CD14-positive monocyte (primary cell): ENCODE data around the gene ARID4B. TPM values are rescaled to one million over a fixed set of nuclear protein-coding genes. Genes with fewer than 3 reads are reported as not detected.
A peak's percentile ranks its signal among the peaks of the same experiment; 100 is the strongest.

Experiments
- DNase-seq, 3 donors: peaks; one replicate each; pipeline ENCODE4 v3.0.0-alpha.2; 2011 to 2022
- H2AFZ ChIP-seq: 2 replicates; pipeline ENCODE4 v1.6.0; 2012; ENCODE audit warnings: mild to moderate bottlenecking, low read depth, low read length, inconsistent platforms; ENCODE audit not compliant: insufficient read depth, poor library complexity, severe bottlenecking
- H3K27ac ChIP-seq, 2 donors: 1 replicate in 1 of 2; 2 replicates in 1 of 2; pipeline ENCODE4 v1.5.1; 2012 to 2013; ENCODE audit warnings: low read length in 2 of 2, control low read depth in 1 of 2, inconsistent platforms in 1 of 2, low read depth in 1 of 2, mild to moderate bottlenecking in 1 of 2
- H3K27me3 ChIP-seq, 2 donors: one replicate each; pipeline versions ENCODE4 v1.6.0 to v1.6.1; 2011 to 2013; ENCODE audit warnings: low read length in 2 of 2; ENCODE audit not compliant: control insufficient read depth in 2 of 2, insufficient read depth in 2 of 2
- H3K36me3 ChIP-seq, 2 donors: replicated peaks in 1 of 2; 1 replicate in 1 of 2; 2 replicates in 1 of 2; pipeline versions ENCODE4 v1.5.1 to v1.6.1; 2012 to 2013; ENCODE audit warnings: low read length in 2 of 2, control low read depth in 1 of 2, inconsistent platforms in 1 of 2, mild to moderate bottlenecking in 1 of 2; ENCODE audit not compliant: insufficient read depth in 2 of 2, control insufficient read depth in 1 of 2
- H3K4me1 ChIP-seq, 2 donors: 1 replicate in 1 of 2; 2 replicates in 1 of 2; pipeline versions ENCODE4 v1.5.1 to v1.6.1; 2012 to 2013; ENCODE audit warnings: low read length in 2 of 2, control low read depth in 1 of 2, inconsistent platforms in 1 of 2, mild to moderate bottlenecking in 1 of 2, moderate library complexity in 1 of 2; ENCODE audit not compliant: insufficient read depth in 2 of 2, control insufficient read depth in 1 of 2
- H3K4me2 ChIP-seq: replicated peaks from 2 replicates; pipeline ENCODE3; 2012; ENCODE audit warnings: low read length, moderate library complexity, mild to moderate bottlenecking; ENCODE audit not compliant: poor library complexity, severe bottlenecking; ENCODE audit errors: extremely low read depth
- H3K4me3 ChIP-seq, 3 experiments: fragments of 200-600 bp in 1 of 3; sonication (generic) in 1 of 3; replicated peaks in 1 of 3; 1 replicate in 2 of 3; 2 replicates in 1 of 3; pipeline ENCODE4 v1.5.1; 2011 to 2013; ENCODE audit warnings: low read length in 3 of 3, mild to moderate bottlenecking in 3 of 3, control low read depth in 2 of 3, low read depth in 2 of 3, inconsistent platforms in 1 of 3, moderate library complexity in 1 of 3
- H3K79me2 ChIP-seq: 2 replicates; pipeline ENCODE4 v1.6.0; 2012; ENCODE audit warnings: mild to moderate bottlenecking, control low read depth, inconsistent platforms, low read length, moderate library complexity; ENCODE audit not compliant: insufficient read depth
- H3K9ac ChIP-seq: 2 replicates; pipeline ENCODE4 v1.6.0; 2017; ENCODE audit warnings: low read length, mild to moderate bottlenecking; ENCODE audit not compliant: insufficient read depth, poor library complexity, severe bottlenecking
- H3K9me3 ChIP-seq, 2 donors: replicated peaks in 1 of 2; 1 replicate in 1 of 2; 2 replicates in 1 of 2; pipeline versions ENCODE4 v1.5.1 to v1.6.1; 2012 to 2013; ENCODE audit warnings: low read length in 2 of 2, control low read depth in 1 of 2; ENCODE audit not compliant: control insufficient read depth in 1 of 2, insufficient read depth in 1 of 2
- H4K20me1 ChIP-seq: 2 replicates; pipeline ENCODE4 v1.6.0; 2012; ENCODE audit warnings: mild to moderate bottlenecking, low read length, control low read depth, moderate library complexity; ENCODE audit not compliant: insufficient read depth
- H3K27ac Mint-ChIP-seq, 7 donors: one replicate each; pipeline ENCODE4 v1.8.0; 2020; ENCODE audit warnings: mild to moderate bottlenecking in 7 of 7, mixed read lengths in 7 of 7, moderate library complexity in 6 of 7, inconsistent platforms in 2 of 7
- H3K27me3 Mint-ChIP-seq, 3 donors: one replicate each; pipeline ENCODE4 v1.8.0; 2021 to 2022; ENCODE audit warnings: low read depth in 3 of 3, mild to moderate bottlenecking in 3 of 3, mixed read lengths in 3 of 3, moderate library complexity in 3 of 3, inconsistent platforms in 1 of 3
- H3K36me3 Mint-ChIP-seq, 2 donors: one replicate each; pipeline ENCODE4 v1.8.0; 2020; ENCODE audit warnings: mixed read lengths in 2 of 2, inconsistent platforms in 1 of 2, mild to moderate bottlenecking in 1 of 2
- H3K4me1 Mint-ChIP-seq: one replicate; pipeline ENCODE4 v1.8.0; 2020; ENCODE audit warnings: mild to moderate bottlenecking, mixed read lengths
- H3K4me3 Mint-ChIP-seq, 2 donors: one replicate each; pipeline ENCODE4 v1.8.0; 2020; ENCODE audit warnings: mild to moderate bottlenecking in 2 of 2, mixed read lengths in 2 of 2, moderate library complexity in 1 of 2
- H3K9me3 Mint-ChIP-seq, 7 donors: one replicate each; pipeline ENCODE4 v1.8.0; 2020 to 2022; ENCODE audit warnings: mixed read lengths in 7 of 7, mild to moderate bottlenecking in 6 of 7, moderate library complexity in 6 of 7, inconsistent platforms in 2 of 7
- WGBS: methylation state at CpG from one replicate; pipeline ENCODE4 v1.1.5; 2013; ENCODE audit warnings: missing lambda C conversion rate; ENCODE audit not compliant: insufficient coverage; 5-methylcytosine and 5-hydroxymethylcytosine counted together
- intact Hi-C, 2 donors: fragments of 100-400 bp; cut with micrococcal nuclease; formaldehyde crosslinking; loops; one replicate each; pipeline versions ENCODE4 v1.15.0 to v1.15.1; 2023
- polyA plus RNA-seq, 3 donors: library from polyadenylated mRNA; depleted of rRNA in 1 of 3; unstranded in 2 of 3; stranded (reverse) in 1 of 3; fragments of 300-500 nt in 2 of 3; fragments of >200 nt in 1 of 3; fragmentation: Illumina TruSeq in 2 of 3; gene quantifications; 1 replicate in 2 of 3; 2 replicates in 1 of 3; pipeline ENCODE4 v1.2.3, GENCODE V29; 2012 to 2021
- TF ChIP-seq, protein P1 (sequence below): fragments of 200-600 bp; IDR thresholded peaks from one replicate; pipeline ENCODE4 v1.8.0; 2022; ENCODE audit warnings: antibody characterized with exemption, mild to moderate bottlenecking

Gene ARID4B
- polyA plus RNA-seq, 3 donors, result 9.3 to 15.4 (median 11.1) TPM

DNA sequence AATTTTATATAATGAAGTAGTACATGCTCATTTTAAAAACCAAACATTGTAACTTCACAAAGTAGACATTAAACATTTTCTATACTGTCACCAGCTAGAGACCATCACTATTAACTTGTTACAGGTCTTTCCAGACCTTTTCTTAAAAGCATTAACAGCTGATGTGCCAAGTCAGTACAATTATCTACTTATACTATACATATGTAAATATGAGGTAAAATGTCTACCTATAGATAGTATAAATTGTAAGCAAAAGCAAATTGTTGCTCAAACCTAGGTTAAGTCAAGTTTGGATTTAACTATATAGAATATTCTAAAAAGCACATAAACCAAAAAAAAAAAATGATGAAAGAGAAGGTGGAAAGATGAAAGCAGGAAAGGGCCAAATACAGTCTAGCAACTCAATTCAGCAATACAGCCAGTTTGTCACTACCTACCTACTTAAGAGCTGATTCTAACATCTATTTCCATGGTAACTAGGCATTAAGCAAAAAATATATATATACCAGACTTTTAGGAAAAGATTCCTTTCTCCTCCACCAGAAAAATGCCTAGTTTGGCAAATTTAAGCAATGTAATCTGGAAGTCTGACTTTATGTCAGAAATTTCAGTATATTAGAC, 34.5 kb downstream of the ARID4B start:
- peaks cover 99% of the 10 kb centered on the region for H4K20me1 ChIP-seq
- H3K4me1 ChIP-seq, result peaks cover 12 to 13% of the 10 kb centered on the region in 2 donors
- H3K9ac ChIP-seq, result no peak overlapping the region
- no peak overlapping the region for H3K4me3 ChIP-seq
- H3K36me3 ChIP-seq, result no peaks in the 10 kb centered on the region
- H3K4me3 Mint-ChIP-seq, result no peak overlapping the region
- no peak overlapping the region for H3K4me2 ChIP-seq
- H3K79me2 ChIP-seq, result peaks cover 99% of the 10 kb centered on the region
- no peaks in the 10 kb centered on the region for H3K9me3 ChIP-seq
- TF ChIP-seq, protein P1, sequence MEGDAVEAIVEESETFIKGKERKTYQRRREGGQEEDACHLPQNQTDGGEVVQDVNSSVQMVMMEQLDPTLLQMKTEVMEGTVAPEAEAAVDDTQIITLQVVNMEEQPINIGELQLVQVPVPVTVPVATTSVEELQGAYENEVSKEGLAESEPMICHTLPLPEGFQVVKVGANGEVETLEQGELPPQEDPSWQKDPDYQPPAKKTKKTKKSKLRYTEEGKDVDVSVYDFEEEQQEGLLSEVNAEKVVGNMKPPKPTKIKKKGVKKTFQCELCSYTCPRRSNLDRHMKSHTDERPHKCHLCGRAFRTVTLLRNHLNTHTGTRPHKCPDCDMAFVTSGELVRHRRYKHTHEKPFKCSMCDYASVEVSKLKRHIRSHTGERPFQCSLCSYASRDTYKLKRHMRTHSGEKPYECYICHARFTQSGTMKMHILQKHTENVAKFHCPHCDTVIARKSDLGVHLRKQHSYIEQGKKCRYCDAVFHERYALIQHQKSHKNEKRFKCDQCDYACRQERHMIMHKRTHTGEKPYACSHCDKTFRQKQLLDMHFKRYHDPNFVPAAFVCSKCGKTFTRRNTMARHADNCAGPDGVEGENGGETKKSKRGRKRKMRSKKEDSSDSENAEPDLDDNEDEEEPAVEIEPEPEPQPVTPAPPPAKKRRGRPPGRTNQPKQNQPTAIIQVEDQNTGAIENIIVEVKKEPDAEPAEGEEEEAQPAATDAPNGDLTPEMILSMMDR, result no peak
- H3K36me3 Mint-ChIP-seq, result peaks cover 0 to 5% of the 10 kb centered on the region in 2 donors
- no peak overlapping the region for H2AFZ ChIP-seq
- H3K9me3 Mint-ChIP-seq, result peaks cover 0 to 7% (median 2%) of the 10 kb centered on the region in 7 donors
- peak overlapping the region in 1 of 7 donors; percentile 42 for H3K27ac Mint-ChIP-seq
- no peak for DNase-seq
- H3K27ac ChIP-seq, result no peak overlapping the region
- H3K27me3 Mint-ChIP-seq, result peaks cover 0 to 2% (median 0%) of the 10 kb centered on the region in 3 donors
- H3K27me3 ChIP-seq, result no peaks in the 10 kb centered on the region
- intact Hi-C loops, result no loop called here
- peaks cover 32% of the 10 kb centered on the region for H3K4me1 Mint-ChIP-seq

DNA sequence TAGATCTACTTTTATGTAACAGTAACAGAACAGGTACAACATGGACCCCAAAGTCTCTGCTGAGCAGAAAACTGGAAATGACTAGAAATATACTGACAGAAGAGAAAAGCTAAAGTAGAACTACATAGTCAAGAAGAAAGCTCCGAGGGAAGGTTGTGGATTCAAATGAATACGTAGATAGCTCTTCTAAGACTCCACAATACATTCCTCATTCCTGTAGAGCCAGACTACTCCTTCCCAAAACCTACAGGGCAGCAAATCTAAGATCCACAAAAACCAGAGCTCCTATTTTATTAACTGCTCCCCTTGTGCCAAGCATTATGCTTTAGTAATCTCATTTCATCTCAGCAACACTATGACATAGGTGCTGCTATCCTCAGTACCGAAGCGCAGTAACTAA, 35.2 kb downstream of the ARID4B start:
- Histone ChIP-seq H3K9me3 (no peaks in the 10 kb centered on the region), H3K36me3 (no peaks in the 10 kb centered on the region), H4K20me1 (peaks cover 99% of the 10 kb centered on the region), H3K27ac (no peak overlapping the region), H2AFZ (no peak overlapping the region), H3K4me3 (no peak overlapping the region), H3K4me2 (no peak overlapping the region), H3K4me1 (peaks cover 12 to 13% of the 10 kb centered on the region in 2 donors), H3K9ac (no peak overlapping the region), H3K27me3 (no peaks in the 10 kb centered on the region), H3K79me2 (peaks cover 100% of the 10 kb centered on the region)
- peaks cover 0 to 7% (median 2%) of the 10 kb centered on the region in 7 donors for H3K9me3 Mint-ChIP-seq
- 100% methylated on average over 1 of the region's 4 CpGs for WGBS
- H3K27me3 Mint-ChIP-seq, result peaks cover 0 to 2% (median 0%) of the 10 kb centered on the region in 3 donors
- H3K4me3 Mint-ChIP-seq, result no peak overlapping the region
- no peak for DNase-seq
- H3K36me3 Mint-ChIP-seq, result peaks cover 2 to 5% of the 10 kb centered on the region in 2 donors
- H3K27ac Mint-ChIP-seq, result peak overlapping the region in 2 of 7 donors; percentile 15 to 50
- TF ChIP-seq, protein P1, result no peak
- peaks cover 29% of the 10 kb centered on the region for H3K4me1 Mint-ChIP-seq
- intact Hi-C loops, result no loop called here
